Measurements from ENCODE around the gene STXBP3.

- TF ChIP-seq CTCF (IDR thresholded peaks at IDR 0.05; ENCODE audit: low read length) (no peak), EZH2 (optimal IDR thresholded peaks at IDR 0.05; ENCODE audit: low read depth, low read length) (no peak)
These were observed 42.0 kb upstream of the STXBP3 start for GRCh38 chr1:108704496-108704895.
